Suppressor macrophage treated with lipopolysaccharide for 4 hours (primary cell): ENCODE data around the gene DLGAP3.
"Not testable (repeated sequence)": the region's sequence is repeated elsewhere in the genome, so short reads cannot be mapped to it uniquely, and the experiment has no call there.

Experiments
- DNase-seq: peaks from one replicate; pipeline ENCODE4 v3.0.0-alpha.2; 2020

DLGAP3 gene, protein sequence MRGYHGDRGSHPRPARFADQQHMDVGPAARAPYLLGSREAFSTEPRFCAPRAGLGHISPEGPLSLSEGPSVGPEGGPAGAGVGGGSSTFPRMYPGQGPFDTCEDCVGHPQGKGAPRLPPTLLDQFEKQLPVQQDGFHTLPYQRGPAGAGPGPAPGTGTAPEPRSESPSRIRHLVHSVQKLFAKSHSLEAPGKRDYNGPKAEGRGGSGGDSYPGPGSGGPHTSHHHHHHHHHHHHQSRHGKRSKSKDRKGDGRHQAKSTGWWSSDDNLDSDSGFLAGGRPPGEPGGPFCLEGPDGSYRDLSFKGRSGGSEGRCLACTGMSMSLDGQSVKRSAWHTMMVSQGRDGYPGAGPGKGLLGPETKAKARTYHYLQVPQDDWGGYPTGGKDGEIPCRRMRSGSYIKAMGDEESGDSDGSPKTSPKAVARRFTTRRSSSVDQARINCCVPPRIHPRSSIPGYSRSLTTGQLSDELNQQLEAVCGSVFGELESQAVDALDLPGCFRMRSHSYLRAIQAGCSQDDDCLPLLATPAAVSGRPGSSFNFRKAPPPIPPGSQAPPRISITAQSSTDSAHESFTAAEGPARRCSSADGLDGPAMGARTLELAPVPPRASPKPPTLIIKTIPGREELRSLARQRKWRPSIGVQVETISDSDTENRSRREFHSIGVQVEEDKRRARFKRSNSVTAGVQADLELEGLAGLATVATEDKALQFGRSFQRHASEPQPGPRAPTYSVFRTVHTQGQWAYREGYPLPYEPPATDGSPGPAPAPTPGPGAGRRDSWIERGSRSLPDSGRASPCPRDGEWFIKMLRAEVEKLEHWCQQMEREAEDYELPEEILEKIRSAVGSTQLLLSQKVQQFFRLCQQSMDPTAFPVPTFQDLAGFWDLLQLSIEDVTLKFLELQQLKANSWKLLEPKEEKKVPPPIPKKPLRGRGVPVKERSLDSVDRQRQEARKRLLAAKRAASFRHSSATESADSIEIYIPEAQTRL

GRCh38 chr1:34929497-34929852 lies at the start of gene DLGAP3:
TSS of gene DLGAP3 (minus strand) at chr1:34929650. CDS start at chr1:34905383, 24,267 bp downstream.
- DNase-seq = peak; percentile 2

DNA sequence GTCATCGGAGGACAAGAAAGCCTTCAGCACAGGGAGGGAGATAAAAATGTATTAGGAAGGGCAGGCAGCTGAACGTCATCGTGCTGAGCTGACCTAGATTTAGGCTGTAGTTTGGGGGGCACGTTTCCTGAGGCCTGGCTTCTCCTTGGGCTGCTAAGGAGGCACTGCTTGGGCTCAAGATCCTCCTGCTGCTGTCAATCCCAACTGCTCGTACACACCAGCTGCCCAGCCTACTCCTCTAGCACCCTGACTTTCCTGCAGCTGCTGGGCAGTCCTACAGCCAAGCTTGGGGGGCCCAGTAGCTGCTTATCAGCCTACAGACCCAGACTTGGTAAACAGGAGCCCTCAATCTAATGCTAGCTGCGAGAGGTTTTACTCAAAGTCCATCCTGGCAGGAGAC lies 49.5 kb upstream of the DLGAP3 start:
- no peak for DNase-seq

GRCh38 chr1:34977858-34978257 lies 48.4 kb upstream of the DLGAP3 start:
- DNase-seq = no peak

GRCh38 chr1:34977210-34977471 lies 47.7 kb upstream of the DLGAP3 start:
- DNase-seq = no peak

DNA sequence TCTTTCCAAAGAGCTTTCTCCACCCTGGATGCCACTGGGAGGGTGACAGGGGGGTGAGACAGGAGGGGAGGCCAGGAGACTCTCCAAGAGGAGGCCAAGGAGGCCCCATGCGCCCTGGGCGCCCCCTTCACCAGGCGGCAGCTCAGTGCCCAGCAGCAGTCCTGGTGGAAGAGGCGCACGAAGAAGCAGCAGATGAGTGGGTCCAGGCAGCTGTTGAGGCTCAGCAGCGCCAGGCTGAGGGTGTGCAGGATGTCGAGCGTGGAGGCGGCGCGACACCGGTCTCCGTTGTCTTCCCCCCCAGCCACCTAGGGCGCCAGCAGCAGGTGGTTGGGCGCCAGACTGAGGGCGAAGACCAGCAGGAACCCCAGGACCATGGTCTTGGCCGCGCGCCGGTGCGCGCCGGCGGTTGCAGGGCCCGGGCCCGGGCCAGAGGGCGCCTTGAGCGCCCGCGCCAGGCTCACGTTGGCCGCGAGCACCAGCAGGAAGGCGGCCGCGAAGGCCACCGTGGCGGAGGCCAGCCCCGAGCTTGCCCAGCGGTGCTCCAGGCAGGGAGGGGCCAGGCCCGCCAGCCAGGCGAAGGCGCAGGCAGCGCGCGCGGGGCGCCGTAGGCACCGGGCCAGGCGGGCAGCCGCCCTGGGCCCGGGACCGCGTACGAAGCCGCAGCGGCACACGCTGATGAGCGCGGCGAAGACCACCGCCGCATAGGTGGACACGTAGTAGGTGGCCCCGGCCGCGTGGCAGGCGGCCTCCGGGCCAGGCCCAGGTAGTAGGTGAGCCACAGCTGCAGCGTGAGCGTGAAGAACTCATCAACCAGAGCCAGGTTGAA lies 47.1 kb upstream of the DLGAP3 start:
- DNase-seq = no peak

DNA sequence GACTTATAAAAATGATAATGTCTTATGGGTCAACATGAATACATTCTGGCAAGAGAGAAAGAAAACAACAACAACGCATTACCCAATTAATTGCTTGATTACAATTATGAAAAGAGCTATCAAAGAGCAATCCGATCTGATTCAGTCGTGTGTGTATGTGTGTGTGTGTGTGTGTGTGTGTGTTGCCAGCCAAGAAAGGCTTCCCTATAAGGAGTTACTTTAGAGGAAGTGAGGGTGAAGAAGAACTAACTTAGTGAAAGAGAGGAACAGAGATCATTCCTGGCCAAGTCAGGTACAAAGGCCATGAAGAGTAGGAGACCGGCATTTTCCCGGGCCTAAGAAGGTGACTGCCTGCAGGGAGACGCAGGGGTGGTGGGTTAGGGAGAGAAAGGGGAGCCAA lies 46.3 kb upstream of the DLGAP3 start:
- peak; percentile 21 for DNase-seq

DNA sequence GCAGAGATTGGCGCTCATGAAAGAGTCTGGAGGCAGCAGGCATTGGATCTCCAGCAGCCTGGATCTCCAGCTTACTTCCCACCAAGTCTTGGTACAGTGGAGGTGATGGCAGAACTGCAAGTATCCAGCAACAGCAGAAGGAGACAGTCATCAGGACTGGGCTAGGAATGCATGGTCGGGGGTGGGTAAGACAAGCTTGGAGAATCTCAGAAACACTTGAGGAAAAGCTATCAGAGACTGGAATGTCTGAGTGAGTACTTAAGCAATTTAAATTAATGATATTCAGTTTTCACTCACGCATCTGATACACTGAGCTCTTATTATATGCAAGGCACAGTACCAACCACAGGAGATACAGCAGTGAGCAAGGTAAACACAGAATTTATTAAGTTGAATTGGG lies 45.9 kb upstream of the DLGAP3 start:
- no peak for DNase-seq

- no peak for DNase-seq
These were observed 45.2 kb upstream of the DLGAP3 start for GRCh38 chr1:34974626-34975025.

DNA sequence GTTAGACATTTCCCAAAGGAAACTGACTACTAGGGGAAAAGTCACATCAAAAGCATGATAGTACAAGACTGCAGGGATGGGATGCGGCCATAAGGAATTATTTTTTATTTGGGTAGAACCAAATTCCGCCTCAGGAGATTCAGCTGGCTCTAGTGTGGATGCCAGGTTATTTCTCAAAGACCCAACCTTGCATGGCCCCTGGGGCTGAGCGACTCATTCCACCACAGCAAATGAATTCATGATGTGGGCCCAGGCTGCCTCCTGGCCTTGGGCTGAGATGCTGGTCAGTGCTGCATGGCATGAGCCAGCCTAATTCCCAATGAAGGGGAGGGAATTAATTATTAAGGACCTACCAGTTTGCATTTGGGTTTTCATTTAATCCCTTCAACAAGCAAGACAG lies 43.9 kb upstream of the DLGAP3 start:
- DNase-seq = no peak

DNA sequence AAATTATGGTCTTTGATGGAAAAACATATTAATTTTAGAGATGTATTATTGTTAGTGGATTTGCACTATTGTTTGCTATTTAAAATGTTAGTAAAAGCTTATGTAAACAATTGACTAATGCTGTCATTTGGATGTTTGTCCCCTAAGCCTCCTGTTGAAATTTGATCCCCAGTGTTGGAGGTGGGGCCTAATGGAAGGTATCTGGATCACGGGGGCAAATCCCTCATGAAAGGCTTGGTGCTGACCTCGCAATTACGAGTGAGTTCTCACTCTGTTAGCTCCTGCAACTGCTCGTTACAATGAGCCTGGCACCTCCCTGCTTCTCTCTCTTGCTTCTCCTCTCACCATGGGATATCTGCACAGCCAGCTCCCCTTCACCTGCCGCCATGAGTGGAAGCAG lies 41.4 kb upstream of the DLGAP3 start:
- no peak for DNase-seq

DNA sequence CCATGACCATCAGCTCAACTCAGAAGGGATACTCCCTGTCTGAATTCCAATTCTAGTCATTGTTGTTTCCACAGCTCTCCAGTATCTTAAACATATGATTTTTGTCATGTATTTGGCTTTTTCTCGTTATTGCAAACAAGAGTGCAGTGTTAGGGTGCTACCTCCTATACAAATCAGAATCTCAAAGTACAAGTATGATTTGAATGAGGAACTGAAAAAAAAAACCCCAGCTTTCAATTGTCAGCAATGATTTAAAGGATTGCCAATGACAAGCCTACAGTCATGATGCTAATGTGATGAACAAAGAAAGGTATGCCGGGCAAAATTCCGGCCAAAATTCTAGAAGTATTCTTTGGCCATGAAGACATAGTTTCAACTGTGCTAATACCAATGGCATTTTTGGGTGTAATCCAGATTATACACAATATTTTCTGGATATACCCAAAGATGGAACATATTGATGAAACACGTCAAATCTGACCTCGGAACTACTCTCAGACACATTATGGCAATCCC lies 40.8 kb upstream of the DLGAP3 start:
- DNase-seq = no peak

- DNase-seq = not testable (repeated sequence)
These were observed 38.8 kb upstream of the DLGAP3 start for GRCh38 chr1:34968297-34968696.

DNA sequence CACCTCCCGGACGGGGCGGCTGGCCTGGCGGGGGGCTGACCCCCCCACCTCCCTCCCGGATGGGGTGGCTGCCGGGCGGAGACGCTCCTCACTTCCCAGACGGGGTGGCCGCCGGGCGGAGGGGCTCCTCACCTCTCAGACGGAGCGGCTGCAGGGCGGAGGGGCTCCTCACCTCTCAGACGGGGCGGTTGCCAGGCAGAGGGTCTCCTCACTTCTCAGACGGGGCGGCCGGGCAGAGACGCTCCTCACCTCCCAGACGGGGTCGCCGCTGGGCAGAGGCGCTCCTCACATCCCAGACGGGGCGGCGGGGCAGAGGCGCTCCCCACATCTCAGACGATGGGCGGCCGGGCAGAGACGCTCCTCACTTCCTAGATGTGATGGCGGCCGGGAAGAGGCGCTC lies 38.2 kb upstream of the DLGAP3 start:
- not testable (repeated sequence) for DNase-seq

DNA sequence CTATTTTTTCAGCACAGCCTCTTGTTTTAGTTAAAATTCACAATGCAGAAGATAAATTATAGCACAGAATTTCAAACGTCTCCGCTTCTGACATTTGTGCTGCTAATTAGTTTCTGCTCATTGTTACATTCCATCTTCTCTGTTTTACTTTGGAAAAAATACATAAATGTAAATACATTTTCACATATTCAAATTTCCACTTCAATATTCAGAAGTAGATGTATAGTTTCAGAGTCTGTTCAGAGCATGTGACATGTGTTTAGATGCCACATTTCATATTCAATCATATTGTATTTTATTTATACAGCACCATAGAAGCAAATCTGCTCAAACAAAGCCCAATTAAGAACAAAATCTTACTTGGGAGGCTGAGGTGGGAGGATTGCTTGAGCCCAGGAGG lies 36.1 kb upstream of the DLGAP3 start:
- DNase-seq = no peak

GRCh38 chr1:34950428-34950827 lies 21.0 kb upstream of the DLGAP3 start:
- no peak for DNase-seq

- not testable (repeated sequence) for DNase-seq
These were observed 19.3 kb upstream of the DLGAP3 start for GRCh38 chr1:34948739-34949138.

GRCh38 chr1:34947641-34948314 lies 18.3 kb upstream of the DLGAP3 start:
- DNase-seq = not testable (repeated sequence)

DNA sequence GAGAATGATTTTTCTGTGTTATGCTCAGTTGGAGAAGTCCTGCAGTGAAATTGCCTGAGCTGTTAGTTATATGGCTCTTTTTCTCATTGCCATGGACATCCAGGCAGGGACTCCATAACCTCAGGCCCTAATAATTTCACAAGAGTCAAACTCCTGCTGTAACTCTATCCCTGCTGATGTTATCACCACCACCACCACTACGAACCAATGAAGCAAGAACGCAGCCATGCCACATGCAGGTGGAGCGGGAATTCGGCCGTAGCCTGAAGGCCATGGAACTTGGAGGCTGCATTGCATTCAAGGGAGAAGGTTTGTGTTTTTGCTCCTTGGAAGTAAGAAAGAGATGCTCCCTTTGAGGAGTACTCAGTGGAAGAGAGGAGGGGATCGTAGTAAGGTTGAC lies 16.8 kb upstream of the DLGAP3 start:
- DNase-seq = no peak

- not testable (repeated sequence) for DNase-seq
These were observed 12.3 kb upstream of the DLGAP3 start for GRCh38 chr1:34941798-34942197.

DNA sequence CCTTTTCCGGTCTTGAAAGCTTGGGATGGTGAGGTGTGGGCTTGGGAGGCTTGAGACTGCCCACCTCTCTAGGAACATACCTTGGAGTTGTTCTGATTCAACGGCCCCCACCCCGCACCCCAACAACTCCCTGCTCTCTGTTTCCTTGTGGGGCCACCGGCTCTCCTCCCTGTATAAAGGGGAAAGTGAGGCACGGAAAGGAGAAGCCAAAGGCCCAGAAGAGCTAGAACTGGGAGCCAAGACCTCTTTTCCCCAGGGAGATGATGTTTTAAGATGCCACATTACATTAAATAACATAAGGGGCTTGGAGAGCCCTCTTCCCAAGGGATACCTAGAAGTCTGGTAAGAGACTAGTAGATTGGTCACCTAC lies 1.2 kb upstream of the DLGAP3 start:
- no peak for DNase-seq

- DNase-seq = no peak
These were observed 627 bp upstream of the DLGAP3 start for GRCh38 chr1:34929853-34930701.
